ENCODE data around the gene SDF2.

SDF2 gene

GRCh38 chr17:28598799-28599310 is 62.9 kb downstream of the SDF2 start, which contains the start of gene SPAG5:
SPAG5 (minus strand) TSS chr17:28599025; CDS start chr17:28598946, 79 bp downstream.
- Histone ChIP-seq H3K56ac (ENCODE audit: low read length) (peak within 1 kb of the TSS; percentile 99), H4K8ac (ENCODE audit: low read depth, low read length) (no peak within 1 kb of the TSS), H3K4me3 (ENCODE audit: low read length) (peak within 1 kb of the TSS; percentile 93), H3K4me1 (ENCODE audit: control insufficient read depth, low read depth, low read length) (peaks cover 3% of the 10 kb centered on the region), H2BK5ac (ENCODE audit: low read length) (peak within 1 kb of the TSS; percentile 76), H3K79me1 (ENCODE audit: low read length) (no peaks in the 10 kb centered on the region), H4K5ac (ENCODE audit: low read length) (no peak within 1 kb of the TSS), H3K4ac (ENCODE audit: low read depth, low read length) (peak within 1 kb of the TSS; percentile 73), H2BK120ac (ENCODE audit: low read depth, low read length) (no peak within 1 kb of the TSS), H3K23ac (ENCODE audit: low read length) (peak within 1 kb of the TSS; percentile 96), H2AK5ac (ENCODE audit: low read length) (no peak within 1 kb of the TSS), H3K18ac (ENCODE audit: low read length) (peak within 1 kb of the TSS; percentile 72), H3K27me3 (ENCODE audit: insufficient read depth, low read length, poor library complexity) (no peaks in the 10 kb centered on the region), H3K79me2 (ENCODE audit: control insufficient read depth, insufficient read depth, low read length) (peaks cover 6% of the 10 kb centered on the region), H3K36me3 (ENCODE audit: control insufficient read depth, insufficient read depth, low read length) (no peaks in the 10 kb centered on the region), H3K4me2 (ENCODE audit: low read length) (peak within 1 kb of the TSS; percentile 99), H2BK15ac (replicated peaks; ENCODE audit: low read depth) (no peak within 1 kb of the TSS), H3K9ac (ENCODE audit: low read length) (peak within 1 kb of the TSS; percentile 96), H3K27ac (ENCODE audit: low read depth, low read length) (peak within 1 kb of the TSS; percentile 31)
- peak; percentile 97 for DNase-seq
- no CpG with 5 or more reads among the region's 44 CpGs for WGBS (ENCODE audit: extremely low coverage, insufficient coverage, low lambda C conversion rate)

GRCh38 chr17:28598389-28598788 is 63.3 kb downstream of the SDF2 start:
- no peak for DNase-seq
- Histone ChIP-seq H3K4me3 (ENCODE audit: low read length) (peak overlapping the region; percentile 93), H3K56ac (ENCODE audit: low read length) (peak overlapping the region; percentile 91), H3K9ac (ENCODE audit: low read length) (peak overlapping the region; percentile 80), H3K4me1 (ENCODE audit: control insufficient read depth, low read depth, low read length) (peaks cover 3% of the 10 kb centered on the region), H3K27ac (ENCODE audit: low read depth, low read length) (no peak overlapping the region), H3K27me3 (ENCODE audit: insufficient read depth, low read length, poor library complexity) (no peaks in the 10 kb centered on the region), H4K5ac (ENCODE audit: low read length) (no peak overlapping the region), H2AK5ac (ENCODE audit: low read length) (no peak overlapping the region), H3K79me1 (ENCODE audit: low read length) (no peaks in the 10 kb centered on the region), H3K18ac (ENCODE audit: low read length) (peak overlapping the region; percentile 72), H3K23ac (ENCODE audit: low read length) (peak overlapping the region; percentile 56), H3K36me3 (ENCODE audit: control insufficient read depth, insufficient read depth, low read length) (peaks cover under 1% of the 10 kb centered on the region), H3K79me2 (ENCODE audit: control insufficient read depth, insufficient read depth, low read length) (peaks cover 6% of the 10 kb centered on the region), H2BK120ac (ENCODE audit: low read depth, low read length) (no peak overlapping the region), H3K4ac (ENCODE audit: low read depth, low read length) (peak overlapping the region; percentile 73), H3K4me2 (ENCODE audit: low read length) (peak overlapping the region; percentile 52), H2BK5ac (ENCODE audit: low read length) (no peak overlapping the region), H4K8ac (ENCODE audit: low read depth, low read length) (no peak overlapping the region), H2BK15ac (replicated peaks; ENCODE audit: low read depth) (no peak overlapping the region)
- no CpG with 5 or more reads among the region's 17 CpGs for WGBS (ENCODE audit: extremely low coverage, insufficient coverage, low lambda C conversion rate)

Data from mesendoderm (in vitro differentiated cells).